ENCODE data around the gene ARHGEF17.

ARHGEF17 gene

GRCh38 chr11:73376803-73377629, 68.9 kb downstream of the ARHGEF17 start:
- DNase-seq (ENCODE audit: low read depth, low spot score) = no peak

GRCh38 chr11:73379189-73379880, 71.3 kb downstream of the ARHGEF17 start:
- no peak for DNase-seq (ENCODE audit: low read depth, low spot score)

- DNase-seq (ENCODE audit: low read depth, low spot score) = no peak
These were observed 72.3 kb downstream of the ARHGEF17 start for GRCh38 chr11:73380331-73380730.

DNA sequence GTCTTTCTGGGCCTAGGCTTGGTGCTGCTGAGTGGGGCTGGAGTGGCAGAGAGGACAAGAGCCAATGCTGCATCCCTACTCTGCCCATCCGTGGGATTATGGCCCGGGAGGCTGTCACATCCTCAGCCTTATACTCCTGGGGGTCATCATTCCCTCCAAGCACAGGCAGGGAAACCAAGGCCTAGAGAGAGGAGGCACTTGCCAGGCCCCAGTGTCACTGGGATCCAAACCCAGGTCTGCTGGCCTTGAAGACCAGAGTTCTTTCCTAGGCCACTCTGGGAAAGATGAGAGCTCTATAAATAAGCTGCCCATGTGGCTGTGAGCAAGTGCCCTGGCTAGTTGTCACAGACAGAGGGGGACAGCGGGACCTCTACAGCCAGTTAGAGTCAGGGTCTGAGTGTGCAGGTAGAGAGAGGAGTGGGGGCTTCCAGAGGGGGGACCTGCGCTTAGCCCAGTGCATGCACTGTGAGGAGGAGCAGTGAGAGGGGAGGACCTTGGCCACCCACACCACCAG, 72.9 kb downstream of the ARHGEF17 start:
- no peak for DNase-seq (ENCODE audit: low read depth, low spot score)

DNA sequence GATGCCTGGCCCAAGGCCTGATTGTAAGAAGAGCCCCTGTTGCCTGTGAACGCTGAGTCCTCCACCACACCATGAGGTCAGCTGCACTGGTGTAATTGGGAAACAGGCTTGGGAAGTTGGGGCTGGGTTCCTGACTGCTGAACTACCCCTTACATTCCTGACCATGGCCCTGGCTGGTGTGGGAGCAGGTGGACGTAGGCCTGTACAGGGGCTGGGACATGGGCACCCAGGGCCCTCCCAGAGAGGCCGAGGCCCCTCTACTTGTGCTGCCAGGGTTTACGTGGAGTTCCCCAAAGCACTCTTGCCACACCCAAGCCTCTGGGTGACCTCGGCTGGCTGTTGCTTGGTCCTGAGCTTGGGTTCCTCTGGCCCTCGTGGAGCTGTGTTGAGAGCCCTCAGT, 73.5 kb downstream of the ARHGEF17 start:
- no peak for DNase-seq (ENCODE audit: low read depth, low spot score)

GRCh38 chr11:73382183-73382582, 74.1 kb downstream of the ARHGEF17 start:
- DNase-seq (ENCODE audit: low read depth, low spot score) = no peak

GRCh38 chr11:73382747-73383146, 74.7 kb downstream of the ARHGEF17 start:
- DNase-seq (ENCODE audit: low read depth, low spot score) = no peak

GRCh38 chr11:73383249-73384124, 75.4 kb downstream of the ARHGEF17 start:
- DNase-seq (ENCODE audit: low read depth, low spot score) = no peak

DNA sequence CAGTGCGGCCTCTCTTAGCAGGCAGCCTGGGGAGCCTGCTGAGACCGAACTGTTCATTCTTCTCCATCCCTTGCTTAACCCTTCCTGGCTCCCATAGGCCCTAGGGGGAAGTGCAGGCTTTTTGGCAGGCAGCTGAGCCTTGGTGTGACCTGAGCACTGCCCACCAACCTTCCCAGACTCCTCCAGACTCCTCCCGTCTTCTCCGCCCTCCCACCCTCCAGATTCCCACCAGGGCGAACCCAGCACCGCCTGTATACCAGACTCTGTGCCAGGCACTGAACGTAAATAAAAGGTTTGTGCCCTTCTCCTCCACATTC, 76.0 kb downstream of the ARHGEF17 start:
- no peak for DNase-seq (ENCODE audit: low read depth, low spot score)

DNA sequence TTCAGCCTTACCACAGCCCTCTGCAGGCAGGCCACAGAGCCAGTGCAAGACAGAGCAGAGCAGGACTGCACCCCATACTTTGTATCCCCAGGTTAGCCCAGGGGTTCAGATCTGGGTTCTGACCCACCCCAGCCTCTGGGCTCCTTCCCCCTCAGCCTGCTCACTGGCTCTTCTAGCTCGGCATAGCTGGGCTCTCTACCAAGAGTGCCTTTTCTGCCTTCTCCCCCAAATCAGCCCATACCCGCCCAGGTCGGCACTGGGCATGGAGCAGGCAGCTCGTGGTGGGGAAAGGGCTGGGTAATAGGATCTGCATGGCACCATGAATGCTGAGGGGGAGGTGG, 76.4 kb downstream of the ARHGEF17 start:
- no peak for DNase-seq (ENCODE audit: low read depth, low spot score)

DNA sequence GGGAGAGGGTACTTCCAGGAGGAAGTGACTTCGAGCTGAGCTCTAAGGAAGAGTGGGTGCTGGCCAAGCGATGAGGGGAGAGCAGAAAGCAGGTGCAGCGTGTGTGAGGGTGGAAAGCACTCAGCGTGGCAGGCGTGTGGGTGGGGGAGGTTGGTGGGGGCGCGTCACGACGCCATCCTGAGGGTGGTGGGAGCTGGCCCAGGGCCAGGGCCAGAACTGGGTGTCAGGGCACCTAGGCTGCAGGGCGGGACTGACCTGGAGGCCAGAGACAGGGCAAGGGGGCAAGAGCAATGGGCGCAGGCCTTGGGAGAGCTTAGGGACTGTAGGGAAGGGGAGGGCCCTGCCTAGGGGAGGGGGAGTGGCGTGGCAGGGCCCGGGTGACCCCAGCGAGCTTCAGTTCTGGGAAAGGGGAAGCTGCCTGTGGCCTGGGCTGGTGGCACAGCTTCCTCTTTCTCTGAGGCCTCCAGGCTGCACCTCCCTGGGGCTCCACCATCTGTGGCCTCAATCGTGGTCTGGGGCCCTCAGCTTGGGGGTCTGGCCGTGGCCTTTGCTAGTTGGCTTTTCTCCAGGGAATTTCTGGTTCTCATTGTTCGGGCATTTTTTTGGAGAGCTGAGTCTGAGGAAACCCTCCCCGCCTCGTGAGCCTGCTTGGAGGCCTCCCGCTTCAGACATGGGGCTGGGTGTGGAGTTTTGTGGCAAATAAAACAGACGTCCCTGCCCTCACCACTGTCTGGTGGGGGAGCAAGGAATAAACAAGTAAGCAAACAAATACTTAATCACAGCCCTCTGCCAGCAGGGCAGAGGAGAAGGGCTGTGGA, 77.0 kb downstream of the ARHGEF17 start:
- no peak for DNase-seq (ENCODE audit: low read depth, low spot score)

- no peak for DNase-seq (ENCODE audit: low read depth, low spot score)
These were observed 77.9 kb downstream of the ARHGEF17 start for GRCh38 chr11:73386016-73386415.

- no peak for DNase-seq (ENCODE audit: low read depth, low spot score)
These were observed 78.5 kb downstream of the ARHGEF17 start for GRCh38 chr11:73386546-73386945.

DNA sequence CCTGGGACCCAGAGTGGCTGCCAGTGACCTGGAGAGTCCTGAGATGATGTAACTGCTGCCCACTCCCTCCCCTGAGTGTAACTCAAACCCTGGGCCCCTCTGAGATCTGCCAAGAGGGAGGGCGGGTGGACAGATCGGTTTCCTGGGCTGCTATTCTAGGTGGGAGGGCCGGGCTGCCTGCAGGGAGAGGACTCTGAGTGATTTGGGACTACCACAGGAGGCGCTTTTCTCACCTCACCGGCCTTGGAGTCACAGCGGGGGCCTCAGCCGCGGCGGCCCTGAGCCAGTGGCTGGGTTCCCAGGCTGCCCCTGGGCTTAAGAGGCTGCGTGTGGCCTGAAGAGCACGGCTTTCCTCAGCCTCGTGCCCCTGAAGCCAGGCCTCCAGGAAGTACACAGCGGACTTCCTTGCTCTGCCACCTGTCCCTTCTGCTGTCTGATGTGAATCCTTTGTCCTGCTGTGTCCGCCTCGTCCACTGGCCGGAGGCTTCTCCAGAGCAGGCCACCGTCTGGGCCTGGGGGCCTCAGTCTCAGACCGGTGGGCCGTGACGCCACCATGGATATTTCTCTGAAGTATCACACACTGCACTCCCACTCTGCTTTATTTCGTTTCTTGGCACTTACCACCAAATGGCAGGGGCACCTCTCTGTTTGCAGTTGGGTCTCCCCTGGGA, 79.7 kb downstream of the ARHGEF17 start:
- DNase-seq (ENCODE audit: low read depth, low spot score) = no peak

- DNase-seq (ENCODE audit: low read depth, low spot score) = no peak
These were observed 80.4 kb downstream of the ARHGEF17 start for GRCh38 chr11:73388265-73389133.

GRCh38 chr11:73389134-73389525, 81.1 kb downstream of the ARHGEF17 start:
- DNase-seq (ENCODE audit: low read depth, low spot score) = no peak

GRCh38 chr11:73389916-73390315, 81.8 kb downstream of the ARHGEF17 start:
- no peak for DNase-seq (ENCODE audit: low read depth, low spot score)

- DNase-seq (ENCODE audit: low read depth, low spot score) = no peak
These were observed 82.8 kb downstream of the ARHGEF17 start for GRCh38 chr11:73390601-73391565.

GRCh38 chr11:73391665-73392064, 83.6 kb downstream of the ARHGEF17 start:
- DNase-seq (ENCODE audit: low read depth, low spot score) = no peak

Data from iPS DF 19.7 (cell line).